ENCODE results near the gene ALPL.

The ALPL gene

GRCh38 chr1:21507511-21508270 is 1.5 kb upstream of the ALPL start:
- no peak for TF ChIP-seq CTCF (IDR thresholded peaks at IDR 0.05; ENCODE audit: control extremely low read depth, extremely low read depth, low read depth, missing control alignments)
- CTCF ChIA-PET, result interaction anchor here (1.1 to 3.7 kb wide), 5 partner anchors 11 to 166 kb away, joined by 3 to 23 read pairs (median 4); no protein-coding TSS in a partner anchor
- POLR2A ChIA-PET, result no interaction called here
- DNase-seq (ENCODE audit: extremely low spot score), result no peak

GRCh38 chr1:21508580-21509350 is 458 bp upstream of the ALPL start:
- TF ChIP-seq CTCF (IDR thresholded peaks at IDR 0.05; ENCODE audit: control extremely low read depth, extremely low read depth, low read depth, missing control alignments), result peak; percentile 78
- POLR2A ChIA-PET, result no interaction called here
- CTCF ChIA-PET, result interaction anchor here (1.1 to 3.7 kb wide), 6 partner anchors 9 to 165 kb away, joined by 3 to 23 read pairs (median 6); no protein-coding TSS in a partner anchor
- DNase-seq (ENCODE audit: extremely low spot score), result peak; percentile 87

- ChIA-PET CTCF (interaction anchor here (1.2 to 3.7 kb wide), 4 partner anchors 8 to 25 kb away, joined by 6 to 23 read pairs (median 6); no protein-coding TSS in a partner anchor), POLR2A (no interaction called here)
- no peak for TF ChIP-seq CTCF (IDR thresholded peaks at IDR 0.05; ENCODE audit: control extremely low read depth, extremely low read depth, low read depth, missing control alignments)
- no peak for DNase-seq (ENCODE audit: extremely low spot score)
These were observed 880 bp downstream of the ALPL start for GRCh38 chr1:21510113-21510493.

DNA sequence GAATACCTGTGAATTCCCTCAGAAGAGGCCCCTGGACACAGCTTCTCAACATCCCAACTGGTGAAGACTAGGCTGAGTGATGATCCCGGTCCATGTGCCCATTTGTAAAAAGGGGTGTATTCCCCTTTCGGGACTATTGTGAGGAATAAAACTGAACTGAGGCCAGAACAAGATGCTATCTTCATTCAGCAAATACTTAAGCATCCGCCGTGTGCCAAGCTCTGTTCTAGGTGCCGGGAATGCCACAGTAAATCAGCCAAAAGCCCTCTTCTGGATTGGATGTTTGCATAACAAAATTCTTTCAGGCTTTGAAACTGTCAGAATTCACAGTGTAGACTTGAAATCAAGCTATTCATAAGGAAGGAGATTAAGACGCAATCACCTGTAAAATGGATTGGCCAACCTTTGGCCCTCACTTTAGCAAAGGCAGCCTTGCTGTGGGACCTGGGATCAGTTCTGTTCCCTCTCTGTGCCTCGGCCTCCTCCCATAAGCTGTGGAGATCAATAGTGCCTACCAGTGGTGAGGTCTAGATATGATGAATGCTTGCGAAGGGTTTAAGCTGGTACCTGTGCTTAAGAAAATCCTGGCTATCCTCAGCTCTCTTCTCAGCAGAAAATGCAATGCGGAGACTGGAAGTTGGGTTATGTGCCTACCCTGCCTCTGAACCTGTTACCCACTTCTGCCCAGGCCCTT is 1.8 kb downstream of the ALPL start:
- POLR2A ChIA-PET, result no interaction called here

GRCh38 chr1:21511579-21512522 is 2.6 kb downstream of the ALPL start:
- ChIA-PET POLR2A (no interaction called here), CTCF (interaction anchor here (1.2 to 1.8 kb wide), 4 partner anchors 8 to 85 kb away, joined by 3 to 7 read pairs (median 5); no protein-coding TSS in a partner anchor)
- no peak for TF ChIP-seq CTCF (IDR thresholded peaks at IDR 0.05; ENCODE audit: control extremely low read depth, extremely low read depth, low read depth, missing control alignments)
- no peak for DNase-seq (ENCODE audit: extremely low spot score)

More for the DNA sequence above, 1.8 kb downstream of the ALPL start:
- CTCF ChIA-PET, result interaction anchor here (1.2 to 1.8 kb wide), 2 partner anchors 24 to 85 kb away, joined by 6 to 7 read pairs; no protein-coding TSS in a partner anchor
- DNase-seq (ENCODE audit: extremely low spot score), result no peak
- TF ChIP-seq CTCF (IDR thresholded peaks at IDR 0.05; ENCODE audit: control extremely low read depth, extremely low read depth, low read depth, missing control alignments), result no peak

Data from GM10248 (cell line).